Astrocyte (in vitro differentiated cells and primary cell): ENCODE results near the gene POLR2J. TPM values are rescaled to one million over a fixed set of nuclear protein-coding genes. Genes with fewer than 3 reads are reported as not detected.

Source experiments
- DNase-seq: peaks from one replicate; pipeline ENCODE4 v3.0.0-alpha.2; 2010; ENCODE audit warnings: low read depth
- FAIRE-seq: peaks from 2 replicates; lab custom pipeline; 2011; peaks lifted over from hg19 to GRCh38; lab: Jason Lieb, UNC
- H2AFZ ChIP-seq: 2 replicates; pipeline ENCODE4 v1.6.0; 2012; ENCODE audit warnings: low read depth, low read length, inconsistent platforms
- H3K27ac ChIP-seq: 2 replicates; pipeline ENCODE4 v1.5.1; 2011; ENCODE audit warnings: low read depth, low read length, inconsistent platforms
- H3K27me3 ChIP-seq: 2 replicates; pipeline ENCODE4 v1.6.0; 2011; ENCODE audit warnings: low read length, inconsistent platforms; ENCODE audit not compliant: insufficient read depth
- H3K36me3 ChIP-seq: 2 replicates; pipeline ENCODE4 v1.5.1; 2011; ENCODE audit warnings: low read length, inconsistent platforms; ENCODE audit not compliant: insufficient read depth
- H3K4me1 ChIP-seq: 2 replicates; pipeline ENCODE4 v1.5.1; 2011; ENCODE audit warnings: low read length, inconsistent platforms; ENCODE audit not compliant: insufficient read depth
- H3K4me2 ChIP-seq: 2 replicates; pipeline ENCODE4 v1.6.0; 2012; ENCODE audit warnings: low read length, inconsistent platforms
- H3K4me3 ChIP-seq: 2 replicates; pipeline ENCODE4 v1.5.1; 2011; ENCODE audit warnings: low read depth, mild to moderate bottlenecking, low read length, inconsistent platforms; ENCODE audit not compliant: insufficient read depth
- H3K79me2 ChIP-seq: 2 replicates; pipeline ENCODE4 v1.6.0; 2012; ENCODE audit warnings: mild to moderate bottlenecking, low read length, inconsistent platforms; ENCODE audit not compliant: insufficient read depth
- H3K9ac ChIP-seq: 2 replicates; pipeline ENCODE4 v1.6.0; 2012; ENCODE audit warnings: mild to moderate bottlenecking, low read length, inconsistent platforms
- H3K9me3 ChIP-seq: 2 replicates; pipeline ENCODE4 v1.5.1; 2012; ENCODE audit warnings: low read depth, mild to moderate bottlenecking, low read length, inconsistent platforms; ENCODE audit not compliant: insufficient read depth
- H4K20me1 ChIP-seq: 2 replicates; pipeline ENCODE4 v1.6.0; 2012; ENCODE audit warnings: low read length, inconsistent platforms; ENCODE audit not compliant: insufficient read depth
- H3K27ac Mint-ChIP-seq: one replicate; pipeline ENCODE4 v1.8.0; 2021; ENCODE audit warnings: mild to moderate bottlenecking, mixed read lengths; ENCODE audit not compliant: unreplicated experiment
- H3K27me3 Mint-ChIP-seq: one replicate; pipeline ENCODE4 v1.8.0; 2021; ENCODE audit warnings: low read depth, mixed read lengths; ENCODE audit not compliant: unreplicated experiment
- H3K36me3 Mint-ChIP-seq: one replicate; pipeline ENCODE4 v1.8.0; 2021; ENCODE audit warnings: low read depth, mixed read lengths; ENCODE audit not compliant: unreplicated experiment
- H3K4me1 Mint-ChIP-seq: one replicate; pipeline ENCODE4 v1.8.0; 2021; ENCODE audit warnings: low read depth, mixed read lengths; ENCODE audit not compliant: unreplicated experiment
- H3K4me3 Mint-ChIP-seq: one replicate; pipeline ENCODE4 v1.8.0; 2021; ENCODE audit warnings: mild to moderate bottlenecking, moderate library complexity, mixed read lengths; ENCODE audit not compliant: unreplicated experiment
- H3K9me3 Mint-ChIP-seq: one replicate; pipeline ENCODE4 v1.8.0; 2021; ENCODE audit warnings: mild to moderate bottlenecking, mixed read lengths; ENCODE audit not compliant: unreplicated experiment
- CTCF ChIP-seq: IDR thresholded peaks from 2 replicates; pipeline ENCODE4 v1.5.1; 2011; ENCODE audit warnings: low read depth, mild to moderate bottlenecking, inconsistent platforms, low read length, moderate library complexity; ENCODE audit not compliant: insufficient read depth
- EZH2 ChIP-seq: IDR thresholded peaks from 2 replicates; pipeline ENCODE4 v1.6.1; 2012; ENCODE audit warnings: mild to moderate bottlenecking, low read length, inconsistent platforms; ENCODE audit not compliant: insufficient read depth
- total RNA-seq: library from RNA; stranded (reverse); gene quantifications from 2 replicates; pipeline ENCODE4 v1.2.1, GENCODE V29; 2021

Gene POLR2J
- total RNA-seq, 1 donor from 2014 or later, result 41.4 TPM

- H3K36me3 Mint-ChIP-seq, result peaks cover 4% of the 10 kb centered on the region
- no peak overlapping the region for H3K27ac ChIP-seq
- H3K79me2 ChIP-seq, result peaks cover 9% of the 10 kb centered on the region
- TF ChIP-seq CTCF (no peak), EZH2 (no peak)
- H3K36me3 ChIP-seq, result peaks cover 3% of the 10 kb centered on the region
- DNase-seq (no peak), FAIRE-seq (no peak)
- peaks cover 12% of the 10 kb centered on the region for H3K4me1 ChIP-seq
- H4K20me1 ChIP-seq, result peaks cover 27% of the 10 kb centered on the region
- no peaks in the 10 kb centered on the region for H3K4me1 Mint-ChIP-seq
- no peak overlapping the region for H2AFZ ChIP-seq
- no peaks in the 10 kb centered on the region for H3K9me3 ChIP-seq
- no peak overlapping the region for H3K9ac ChIP-seq
- no peak overlapping the region for H3K4me3 Mint-ChIP-seq
- no peaks in the 10 kb centered on the region for H3K27me3 Mint-ChIP-seq
- H3K4me3 ChIP-seq, result no peak overlapping the region
- no peaks in the 10 kb centered on the region for H3K9me3 Mint-ChIP-seq
- H3K27ac Mint-ChIP-seq, result no peak overlapping the region
- H3K27me3 ChIP-seq, result no peaks in the 10 kb centered on the region
- H3K4me2 ChIP-seq, result no peak overlapping the region
Measured at GRCh38 chr7:102469972-102470825, 8.5 kb downstream of the POLR2J start.

- DNase-seq, result no peak
- Histone ChIP-seq H3K4me2 (no peak overlapping the region), H3K4me1 (peaks cover 12% of the 10 kb centered on the region), H3K9me3 (no peaks in the 10 kb centered on the region), H3K36me3 (peaks cover 3% of the 10 kb centered on the region), H3K79me2 (peaks cover 15% of the 10 kb centered on the region), H2AFZ (no peak overlapping the region), H3K9ac (no peak overlapping the region), H3K27me3 (no peaks in the 10 kb centered on the region), H4K20me1 (peaks cover 27% of the 10 kb centered on the region), H3K27ac (no peak overlapping the region), H3K4me3 (no peak overlapping the region)
- Mint-ChIP-seq H3K36me3 (peaks cover 4% of the 10 kb centered on the region), H3K9me3 (no peaks in the 10 kb centered on the region), H3K27ac (no peak overlapping the region), H3K4me1 (no peaks in the 10 kb centered on the region), H3K4me3 (no peak overlapping the region), H3K27me3 (no peaks in the 10 kb centered on the region)
- no peak for FAIRE-seq
- no peak for TF ChIP-seq CTCF
- no peak for TF ChIP-seq EZH2
Measured at GRCh38 chr7:102469351-102469971, 9.3 kb downstream of the POLR2J start.
